HS-27A (cell line): ENCODE data around the gene TMEM161A.
"Not testable (repeated sequence)": the region's sequence is repeated elsewhere in the genome, so short reads cannot be mapped to it uniquely, and the experiment has no call there.

ENCODE experiments used
- DNase-seq: peaks from one replicate; pipeline ENCODE4 v3.0.0-alpha.2; 2012; ENCODE audit warnings: low read depth, missing footprints

Gene TMEM161A

GRCh38 chr19:19138109-19138981 lies at the start of gene TMEM161A:
TMEM161A (minus strand) TSS chr19:19138478; CDS start chr19:19138428, 50 bp downstream.
- DNase-seq, result peak; percentile 93

- no peak for DNase-seq
Observed at GRCh38 chr19:19186742-19187141, 48.5 kb upstream of the TMEM161A start.

GRCh38 chr19:19185853-19186740 lies 47.8 kb upstream of the TMEM161A start:
- no peak for DNase-seq

DNA sequence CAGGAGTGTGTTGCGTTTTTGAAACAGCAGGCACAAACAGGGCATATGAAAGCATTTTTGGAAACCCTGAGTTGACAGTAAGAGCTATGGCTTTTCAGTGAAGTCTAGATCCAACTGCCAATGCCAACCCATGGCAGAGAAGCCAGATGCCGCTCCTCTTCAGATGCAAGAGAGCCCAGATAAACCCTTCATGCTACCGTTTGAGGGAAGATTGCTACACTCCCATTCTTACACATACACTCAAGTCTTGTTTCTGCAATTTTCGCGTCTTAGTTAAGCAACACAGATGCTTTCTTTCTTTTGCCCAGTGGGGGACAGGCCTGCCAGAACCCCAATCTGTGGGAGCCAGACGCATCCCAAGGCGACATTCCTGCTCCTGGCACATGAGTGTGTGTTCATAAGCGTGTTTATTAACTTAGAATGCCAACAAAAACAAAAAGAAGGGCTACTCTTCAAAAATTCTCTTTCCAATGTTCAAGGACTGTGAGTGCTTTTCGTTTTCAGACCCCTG lies 43.3 kb upstream of the TMEM161A start:
- DNase-seq, result no peak

GRCh38 chr19:19179548-19180441 lies 41.5 kb upstream of the TMEM161A start:
- DNase-seq, result no peak

DNA sequence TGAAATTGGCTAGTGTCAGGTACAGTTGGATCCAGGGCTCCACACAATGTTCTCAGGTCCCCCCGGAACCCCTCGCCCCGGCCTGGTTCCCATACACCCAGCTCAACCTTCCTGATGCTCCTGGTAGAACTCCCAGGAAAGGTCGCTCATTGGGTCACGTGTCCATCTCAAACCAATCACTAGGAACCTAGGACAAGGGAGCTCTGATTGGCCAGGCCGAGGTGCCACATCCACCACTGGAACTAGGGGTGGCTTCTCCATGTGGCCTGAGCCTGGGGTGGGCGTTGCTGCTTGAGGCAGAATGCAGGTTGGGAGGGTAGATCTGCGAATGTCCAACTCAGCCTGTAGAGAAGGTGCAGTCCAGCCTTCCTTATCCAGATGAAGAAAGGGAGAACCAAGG lies 38.7 kb upstream of the TMEM161A start:
- no peak for DNase-seq

GRCh38 chr19:19173243-19173642 lies 35.0 kb upstream of the TMEM161A start:
- DNase-seq, result not testable (repeated sequence)

DNA sequence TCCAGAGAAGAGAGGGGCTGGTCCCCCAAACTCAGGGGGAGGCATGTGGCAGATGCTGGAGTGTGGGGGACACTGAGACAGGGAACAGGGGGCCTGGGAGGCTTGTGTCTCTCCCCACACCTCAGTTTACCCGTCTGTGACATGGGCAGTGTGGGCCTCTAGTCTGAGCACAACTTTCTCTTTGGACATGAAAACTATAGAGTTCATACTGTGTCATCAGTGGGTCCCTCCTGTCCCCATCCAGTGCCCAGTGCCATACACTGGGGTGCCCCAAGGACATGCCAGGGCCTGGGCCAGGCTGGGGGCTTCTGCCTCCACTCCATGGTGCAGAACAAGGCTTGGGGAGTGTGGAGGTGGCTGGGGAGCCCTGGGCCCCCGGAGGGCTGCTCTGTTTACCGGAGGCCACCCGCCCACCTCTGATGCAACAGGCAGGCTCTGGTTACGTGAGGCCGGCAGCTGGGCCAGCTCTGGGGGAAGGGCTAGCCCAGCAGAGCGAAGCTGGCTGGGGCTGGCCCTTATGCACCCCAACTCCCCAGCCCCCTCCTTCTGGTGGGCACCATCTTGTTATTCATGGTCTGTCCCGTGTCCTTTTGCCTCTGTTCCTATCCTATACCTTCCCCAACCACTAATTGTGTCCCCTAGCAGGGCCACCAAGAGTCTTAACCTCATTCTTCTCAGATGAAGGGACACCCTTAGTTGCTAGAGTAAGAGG lies 33.7 kb upstream of the TMEM161A start:
- no peak for DNase-seq

- DNase-seq, result no peak
Observed at GRCh38 chr19:19170873-19171672, 32.8 kb upstream of the TMEM161A start.

- DNase-seq, result no peak
Observed at GRCh38 chr19:19170053-19170872, 32.0 kb upstream of the TMEM161A start, which contains the start of gene MEF2B. MEF2B (minus strand) TSS chr19:19170263; CDS start chr19:19150735, 19,528 bp downstream.

DNA sequence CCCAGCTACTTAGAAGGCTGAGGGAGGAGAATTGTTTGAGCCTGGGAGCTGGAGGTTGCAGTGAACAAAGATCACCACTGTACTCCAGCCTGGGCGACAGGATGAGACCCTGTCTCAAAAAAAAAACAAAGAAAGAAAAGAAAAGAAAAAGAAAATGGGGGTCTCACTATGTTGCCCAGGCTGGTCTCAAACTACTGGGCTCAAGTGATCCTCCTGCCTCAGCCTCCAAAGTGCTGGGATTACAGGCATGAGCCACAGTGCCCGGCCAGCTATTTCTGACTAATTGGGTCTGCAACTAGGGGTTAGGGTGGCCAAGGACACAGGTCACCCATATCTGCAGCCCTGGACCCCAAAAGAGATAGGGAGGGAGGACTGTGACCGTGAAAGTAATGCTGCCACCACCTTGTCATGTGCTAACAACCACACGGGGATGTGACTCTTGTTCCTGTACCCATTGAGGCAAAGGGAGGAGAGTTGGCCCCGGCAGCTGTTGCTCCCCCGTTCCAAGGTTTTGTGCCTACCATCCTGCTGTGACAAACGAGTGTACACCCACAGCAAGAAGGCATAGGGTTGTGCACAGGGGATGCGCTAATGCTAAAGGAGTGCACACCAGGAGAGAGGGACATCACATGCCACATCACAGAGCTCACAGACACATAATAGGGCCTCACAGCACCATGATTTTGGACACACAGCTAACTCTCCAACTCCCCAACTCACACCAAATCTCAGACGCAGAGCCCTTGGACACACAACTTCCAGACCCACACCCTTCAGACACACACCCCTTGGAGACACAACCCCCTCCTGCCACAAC lies 31.2 kb upstream of the TMEM161A start:
- DNase-seq, result no peak

GRCh38 chr19:19167612-19168011 lies 29.3 kb upstream of the TMEM161A start:
- DNase-seq, result no peak

DNA sequence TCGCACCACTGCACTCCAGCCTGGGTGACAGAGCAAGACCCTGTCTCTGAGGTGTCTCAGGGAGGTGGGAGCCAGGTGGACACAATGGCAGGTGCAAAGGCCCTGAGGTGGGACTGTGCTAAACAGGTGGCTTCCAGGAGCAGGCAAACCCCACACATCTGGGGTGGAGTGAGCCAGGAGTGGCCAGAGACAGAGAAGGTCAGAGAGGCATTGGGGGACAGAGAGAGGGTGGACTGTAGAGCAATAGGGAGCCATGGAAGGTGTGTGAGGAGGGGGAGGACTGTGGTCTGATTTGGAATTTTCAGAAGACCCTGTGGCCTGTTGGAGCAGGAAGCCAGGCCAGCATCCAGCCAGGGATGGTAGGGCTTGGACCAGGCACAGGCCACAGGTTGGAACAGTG lies 27.1 kb upstream of the TMEM161A start:
- no peak for DNase-seq

GRCh38 chr19:19162495-19162894 lies 24.2 kb upstream of the TMEM161A start:
- no peak for DNase-seq

DNA sequence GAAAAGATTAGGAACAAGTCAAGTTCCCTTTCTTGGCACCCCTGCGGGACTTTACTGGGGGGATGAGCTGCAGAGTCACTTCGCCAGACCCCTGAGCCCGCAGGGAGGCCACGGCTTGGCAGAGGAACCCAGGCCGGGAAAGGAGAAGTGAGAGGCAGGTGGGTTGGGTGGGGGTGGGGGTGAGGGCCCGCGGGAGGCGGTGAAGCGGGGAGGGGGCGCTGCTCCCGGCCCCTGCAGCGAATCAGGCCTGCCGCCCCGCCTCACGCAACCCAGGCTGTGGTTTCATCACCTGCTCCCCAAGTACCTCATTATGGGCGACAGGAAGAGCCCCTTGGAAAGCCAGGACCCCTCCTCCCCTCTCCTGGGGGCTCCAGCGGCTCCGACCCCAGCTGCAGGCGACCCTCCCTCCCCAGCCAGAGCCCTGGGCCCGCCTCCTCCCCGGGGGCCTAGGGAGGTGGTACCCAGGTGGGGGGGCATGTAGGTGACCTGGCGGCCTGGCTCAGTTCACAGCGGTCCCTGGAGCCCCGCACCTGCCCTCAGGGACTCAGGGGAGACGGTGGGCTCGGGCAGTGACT lies 22.3 kb upstream of the TMEM161A start:
- DNase-seq, result no peak

DNA sequence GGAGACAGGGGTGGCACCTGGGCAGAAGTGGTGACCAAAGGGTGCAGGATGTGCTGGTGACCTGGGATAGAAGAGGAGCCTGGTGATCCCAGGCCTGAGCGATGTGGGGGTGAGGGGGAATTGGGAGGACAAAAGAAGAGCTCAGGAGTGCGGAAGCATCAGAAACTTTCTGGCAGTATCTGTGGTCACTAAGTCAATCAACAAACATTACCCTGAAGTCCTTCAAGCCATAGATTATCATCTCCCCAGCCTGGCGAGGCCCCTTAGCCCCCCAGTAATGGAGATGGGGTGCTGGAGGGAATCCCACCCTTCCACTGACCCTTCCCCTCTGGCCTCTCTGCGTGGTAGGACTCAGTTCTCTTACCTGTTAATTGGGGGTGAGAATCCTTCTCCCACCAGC lies 21.3 kb upstream of the TMEM161A start:
- no peak for DNase-seq

- no peak for DNase-seq
Observed at GRCh38 chr19:19157808-19158207, 19.5 kb upstream of the TMEM161A start.
